Tibial nerve (tissue), 4 donors: ENCODE data around the gene DNM3. TPM values are rescaled to one million over a fixed set of nuclear protein-coding genes. Genes with fewer than 3 reads are reported as not detected.

Experiments
- DNase-seq, 2 donors: peaks; one replicate each; pipeline ENCODE4 v3.0.0-alpha.2; 2019; ENCODE audit warnings: low spot score in 2 of 2
- H3K27ac ChIP-seq, 4 donors: fragments of 200-600 bp; sonication (generic) in 3 of 4; one replicate each; pipeline ENCODE4 v1.5.1; 2017 to 2019; ENCODE audit warnings: mild to moderate bottlenecking in 1 of 4
- H3K27me3 ChIP-seq, 2 donors: fragments of 200-600 bp; sonication (generic) in 1 of 2; one replicate each; pipeline versions ENCODE4 v1.5.1 to v1.6.0; 2017 to 2019
- H3K36me3 ChIP-seq, 3 donors: fragments of 200-600 bp; sonication (generic); one replicate each; pipeline ENCODE4 v1.5.1; 2018 to 2019
- H3K4me1 ChIP-seq, 4 donors: fragments of 200-600 bp; sonication (generic) in 3 of 4; one replicate each; pipeline ENCODE4 v1.5.1; 2017 to 2019
- H3K4me3 ChIP-seq, 4 donors: fragments of 200-600 bp; sonication (generic) in 3 of 4; one replicate each; pipeline ENCODE4 v1.5.1; 2017 to 2019; ENCODE audit warnings: mild to moderate bottlenecking in 1 of 4, moderate library complexity in 1 of 4
- H3K9me3 ChIP-seq, 4 donors: fragments of 200-600 bp; sonication (generic) in 3 of 4; one replicate each; pipeline ENCODE4 v1.5.1; 2017 to 2019
- CTCF ChIP-seq, 5 experiments: fragments of 200-600 bp in 3 of 5; fragments of 450-650 bp in 2 of 5; sonication (generic) in 3 of 5; IDR thresholded peaks; one replicate each; pipeline ENCODE4 v1.5.1; 2016 to 2019; ENCODE audit warnings: antibody characterized with exemption in 5 of 5, mild to moderate bottlenecking in 3 of 5, moderate library complexity in 2 of 5
- EP300 ChIP-seq, 2 donors: sonication (generic); formaldehyde crosslinking; IDR thresholded peaks; one replicate each; pipeline ENCODE4 v1.6.1; 2017; ENCODE audit warnings: antibody characterized with exemption in 2 of 2, mild to moderate bottlenecking in 1 of 2
- POLR2A ChIP-seq, 2 donors: fragments of 450-650 bp; IDR thresholded peaks; one replicate each; pipeline ENCODE4 v1.6.1; 2017; ENCODE audit warnings: antibody characterized with exemption in 2 of 2, mild to moderate bottlenecking in 2 of 2, moderate library complexity in 2 of 2
- WGBS, 2 donors: methylation state at CpG; one replicate each; pipeline ENCODE4 v1.1.5; 2018; 5-methylcytosine and 5-hydroxymethylcytosine counted together
- total RNA-seq, 4 donors: library from RNA; depleted of rRNA; stranded (reverse); fragments of >200 nt; gene quantifications; one replicate each; pipeline ENCODE4 v1.1.0, GENCODE V29; 2016

The DNM3 gene
- total RNA-seq, 4 donors from 2014 or later: 9.8 to 15.3 (median 12.3) TPM

GRCh38 chr1:171833091-171833825, 8.0 kb upstream of the DNM3 start:
- Histone ChIP-seq H3K27ac (no peak overlapping the region), H3K4me3 (no peak overlapping the region), H3K4me1 (no peaks in the 10 kb centered on the region), H3K9me3 (no peaks in the 10 kb centered on the region), H3K36me3 (no peaks in the 10 kb centered on the region), H3K27me3 (no peaks in the 10 kb centered on the region)
- TF ChIP-seq CTCF (IDR thresholded peaks at IDR 0.05): no peak
- no peak for TF ChIP-seq EP300 (IDR thresholded peaks at IDR 0.05)
- no peak for TF ChIP-seq POLR2A (IDR thresholded peaks at IDR 0.05)
- no peak for DNase-seq
- 51 to 68% methylated on average over 4 of the region's 4 CpGs for WGBS, 2 donors

- Histone ChIP-seq H3K27ac (no peak overlapping the region), H3K36me3 (no peaks in the 10 kb centered on the region), H3K4me3 (no peak overlapping the region), H3K9me3 (no peaks in the 10 kb centered on the region), H3K4me1 (no peaks in the 10 kb centered on the region), H3K27me3 (no peaks in the 10 kb centered on the region)
- TF ChIP-seq POLR2A (IDR thresholded peaks at IDR 0.05) (no peak), EP300 (IDR thresholded peaks at IDR 0.05) (no peak), CTCF (IDR thresholded peaks at IDR 0.05) (no peak)
- DNase-seq: no peak
- 87 to 95% methylated on average over 2 of the region's 2 CpGs for WGBS, 2 donors
These were observed 6.5 kb upstream of the DNM3 start for GRCh38 chr1:171834821-171835220.

GRCh38 chr1:171835891-171836290, 5.4 kb upstream of the DNM3 start:
- no peak overlapping the region for H3K4me3 ChIP-seq
- no peaks in the 10 kb centered on the region for H3K4me1 ChIP-seq
- DNase-seq: no peak
- peaks cover 0 to 5% (median 0%) of the 10 kb centered on the region in 4 donors for H3K9me3 ChIP-seq
- no peak overlapping the region for H3K27ac ChIP-seq
- TF ChIP-seq POLR2A (IDR thresholded peaks at IDR 0.05) (no peak), EP300 (IDR thresholded peaks at IDR 0.05) (no peak), CTCF (IDR thresholded peaks at IDR 0.05) (no peak)
- no peaks in the 10 kb centered on the region for H3K27me3 ChIP-seq
- H3K36me3 ChIP-seq: no peaks in the 10 kb centered on the region

- H3K9me3 ChIP-seq: peaks cover 0 to 5% (median 0%) of the 10 kb centered on the region in 4 donors
- DNase-seq: no peak
- peak overlapping the region; percentile 66 to 92 (median 86) for H3K4me3 ChIP-seq
- H3K27me3 ChIP-seq: peaks cover 0 to 3% of the 10 kb centered on the region in 2 donors
- WGBS, 2 donors: 2% methylated on average over 36 to 38 of the region's 40 CpGs
- H3K27ac ChIP-seq: peak overlapping the region; percentile 71 to 88 (median 78)
- H3K36me3 ChIP-seq: no peaks in the 10 kb centered on the region
- H3K4me1 ChIP-seq: peaks cover 0 to 16% (median 0%) of the 10 kb centered on the region in 4 donors
- no peak for TF ChIP-seq POLR2A (IDR thresholded peaks at IDR 0.05)
These were observed 848 bp downstream of the DNM3 start for GRCh38 chr1:171841931-171842761.

- H3K27ac ChIP-seq: peak overlapping the region in 1 of 4 donors; percentile 29
- TF ChIP-seq EP300 (IDR thresholded peaks at IDR 0.05): no peak
- TF ChIP-seq CTCF (IDR thresholded peaks at IDR 0.05): no peak
- no peaks in the 10 kb centered on the region for H3K36me3 ChIP-seq
- peaks cover 0 to 3% of the 10 kb centered on the region in 2 donors for H3K27me3 ChIP-seq
- H3K4me3 ChIP-seq: no peak overlapping the region
- peaks cover 0 to 5% (median 0%) of the 10 kb centered on the region in 4 donors for H3K9me3 ChIP-seq
- no peak for DNase-seq
- 35 to 55% methylated on average over 2 of the region's 2 CpGs for WGBS, 2 donors
- peaks cover 0 to 16% (median 0%) of the 10 kb centered on the region in 4 donors for H3K4me1 ChIP-seq
These were observed 3.1 kb downstream of the DNM3 start for GRCh38 chr1:171844381-171844780.
